Uterus (tissue), 2 donors: Measurements from ENCODE around the gene PSMC6.

ENCODE experiments used
- CTCF ChIP-seq, 4 experiments: fragments of 200-600 bp in 2 of 4; fragments of 450-650 bp in 2 of 4; sonication (generic) in 2 of 4; IDR thresholded peaks; one replicate each; pipeline ENCODE4 v1.5.1; 2016 to 2019; ENCODE audit warnings: antibody characterized with exemption in 4 of 4, mild to moderate bottlenecking in 2 of 4, moderate library complexity in 1 of 4
- POLR2A ChIP-seq, 2 donors: fragments of 450-650 bp; IDR thresholded peaks; one replicate each; pipeline ENCODE4 v1.6.1; 2016; ENCODE audit warnings: antibody characterized with exemption in 2 of 2, mild to moderate bottlenecking in 1 of 2, moderate library complexity in 1 of 2

GRCh38 chr14:52701223-52701622 is 5.8 kb upstream of the PSMC6 start:
- TF ChIP-seq CTCF (IDR thresholded peaks at IDR 0.05) (no peak), POLR2A (IDR thresholded peaks at IDR 0.05) (no peak)
